RWPE1 (cell line): Measurements from ENCODE around the gene GAS7.

Experiments
- CTCF ChIA-PET: fragments of 350-600 bp; sonication (Branson Sonifier 250); formaldehyde crosslinking; extraction: SDS; loops from one replicate; lab custom pipeline; 2021; lab: Yijun Ruan, JAX
- POLR2A ChIA-PET: fragments of 400-600 bp; formaldehyde crosslinking; extraction: SDS; loops from one replicate; lab custom pipeline; 2020; ENCODE audit warnings: antibody characterized with exemption; ENCODE audit not compliant: low non-redundant PET; lab: Yijun Ruan, JAX
- DNase-seq: peaks from one replicate; pipeline ENCODE4 v3.0.0; 2012; ENCODE audit warnings: low spot score
- H3K27ac ChIP-seq: fragments of 450-650 bp; 2 replicates; pipeline ENCODE4 v1.5.1; 2017
- TF ChIP-seq, protein P1 (sequence below): fragments of 450-650 bp; conservative IDR thresholded peaks from 2 replicates; pipeline ENCODE4 v1.5.1; 2017; ENCODE audit warnings: low read depth, mild to moderate bottlenecking

The GAS7 gene

GRCh38 chr17:10205549-10206185 lies 7.3 kb upstream of the GAS7 start:
- TF ChIP-seq, protein P1, sequence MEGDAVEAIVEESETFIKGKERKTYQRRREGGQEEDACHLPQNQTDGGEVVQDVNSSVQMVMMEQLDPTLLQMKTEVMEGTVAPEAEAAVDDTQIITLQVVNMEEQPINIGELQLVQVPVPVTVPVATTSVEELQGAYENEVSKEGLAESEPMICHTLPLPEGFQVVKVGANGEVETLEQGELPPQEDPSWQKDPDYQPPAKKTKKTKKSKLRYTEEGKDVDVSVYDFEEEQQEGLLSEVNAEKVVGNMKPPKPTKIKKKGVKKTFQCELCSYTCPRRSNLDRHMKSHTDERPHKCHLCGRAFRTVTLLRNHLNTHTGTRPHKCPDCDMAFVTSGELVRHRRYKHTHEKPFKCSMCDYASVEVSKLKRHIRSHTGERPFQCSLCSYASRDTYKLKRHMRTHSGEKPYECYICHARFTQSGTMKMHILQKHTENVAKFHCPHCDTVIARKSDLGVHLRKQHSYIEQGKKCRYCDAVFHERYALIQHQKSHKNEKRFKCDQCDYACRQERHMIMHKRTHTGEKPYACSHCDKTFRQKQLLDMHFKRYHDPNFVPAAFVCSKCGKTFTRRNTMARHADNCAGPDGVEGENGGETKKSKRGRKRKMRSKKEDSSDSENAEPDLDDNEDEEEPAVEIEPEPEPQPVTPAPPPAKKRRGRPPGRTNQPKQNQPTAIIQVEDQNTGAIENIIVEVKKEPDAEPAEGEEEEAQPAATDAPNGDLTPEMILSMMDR, result no peak
- ChIA-PET CTCF (no interaction called here), POLR2A (no interaction called here)
- DNase-seq, result no peak
- H3K27ac ChIP-seq, result no peak overlapping the region

GRCh38 chr17:10201680-10202079 lies 3.3 kb upstream of the GAS7 start:
- ChIA-PET CTCF (no interaction called here), POLR2A (no interaction called here)
- DNase-seq, result no peak
- H3K27ac ChIP-seq, result no peak overlapping the region
- TF ChIP-seq, protein P1, result no peak

DNA sequence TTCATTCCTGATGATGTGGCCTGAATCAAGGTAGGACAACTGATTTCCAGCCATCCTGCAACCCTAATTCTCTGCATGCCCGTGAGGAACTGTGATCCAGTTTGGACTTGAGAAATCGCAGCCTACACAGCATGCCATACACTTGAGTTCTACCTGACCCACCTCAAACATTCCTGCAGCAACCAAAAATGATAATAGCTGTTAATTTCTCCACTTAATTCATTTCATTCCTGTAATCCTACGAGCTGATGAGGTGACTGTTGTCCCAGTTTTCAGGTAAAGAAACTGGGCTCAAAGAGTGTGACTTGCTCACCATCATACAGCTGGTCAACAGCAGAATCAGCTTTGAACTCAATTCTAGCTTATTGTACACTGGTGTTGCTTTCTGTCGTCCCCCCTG lies 2.2 kb upstream of the GAS7 start:
- H3K27ac ChIP-seq, result no peak overlapping the region
- no peak for DNase-seq
- TF ChIP-seq, protein P1, result no peak
- ChIA-PET CTCF (interaction anchor here (0.6 kb wide), 1 partner anchor 417 kb away, joined by 3 read pairs; no protein-coding TSS in a partner anchor), POLR2A (no interaction called here)

DNA sequence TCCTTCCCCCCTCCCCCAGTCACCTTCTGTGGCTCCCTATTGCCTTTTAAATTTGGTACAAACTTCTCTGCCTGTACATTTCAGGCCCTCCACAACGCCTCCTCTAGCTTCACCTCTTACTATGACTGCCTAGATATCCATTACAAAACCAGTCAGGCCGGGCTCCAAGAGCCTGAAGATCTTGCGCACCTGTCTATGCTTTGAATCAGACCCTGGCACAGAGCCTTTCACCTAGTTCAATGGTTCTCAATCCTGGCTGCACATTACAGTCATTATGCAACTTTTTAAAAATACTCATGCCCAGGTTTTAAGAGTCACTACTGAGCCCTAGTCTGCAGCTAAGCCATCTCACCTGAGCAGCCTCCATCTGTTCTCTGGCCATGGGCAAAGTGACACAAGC lies 1.6 kb upstream of the GAS7 start:
- CTCF ChIA-PET, result interaction anchor here (0.6 kb wide), 2 partner anchors 418 to 592 kb away, joined by 3 read pairs; no protein-coding TSS in a partner anchor
- TF ChIP-seq, protein P1, result no peak
- POLR2A ChIA-PET, result no interaction called here
- DNase-seq, result no peak
- no peak overlapping the region for H3K27ac ChIP-seq

DNA sequence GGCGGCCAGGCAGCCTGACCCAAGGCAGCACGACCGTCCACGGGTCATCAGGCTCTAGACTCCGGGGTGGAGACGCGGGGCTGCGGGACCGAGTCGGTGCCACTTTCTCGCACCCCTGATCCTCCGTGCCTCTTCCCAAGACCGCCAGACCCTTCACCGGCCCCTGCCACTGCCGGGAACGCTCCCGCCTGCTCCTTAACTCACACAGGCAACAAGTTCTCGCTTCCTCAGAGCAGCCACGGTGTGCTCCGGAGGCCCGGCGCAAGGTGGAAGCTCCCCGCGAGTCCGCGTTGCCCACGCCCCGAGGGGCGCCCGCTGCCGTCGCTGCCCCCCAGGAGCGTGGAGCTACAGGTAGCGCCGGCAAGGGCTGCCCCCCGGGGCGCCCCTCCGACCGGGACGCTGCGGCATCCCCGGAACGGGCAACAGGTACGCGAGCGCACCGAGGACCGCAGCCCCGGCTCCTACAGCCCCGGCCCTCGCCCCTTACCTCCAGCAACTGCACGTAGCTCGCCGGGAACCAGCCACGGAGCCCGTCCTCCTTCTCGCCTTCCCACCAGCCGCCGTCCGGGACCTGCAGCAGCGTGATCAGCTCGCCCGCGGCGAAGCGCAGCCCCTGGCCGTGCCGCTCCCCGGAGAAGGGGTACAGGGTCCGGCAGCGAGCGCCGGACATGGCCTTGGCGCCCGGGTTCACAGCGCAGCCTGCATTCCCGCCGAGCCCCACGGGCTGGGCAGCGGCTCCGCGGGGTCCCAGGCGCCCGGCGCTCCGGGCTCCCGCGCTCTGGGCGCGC lies 491 bp downstream of the GAS7 start:
- no peak for DNase-seq
- no peak overlapping the region for H3K27ac ChIP-seq
- TF ChIP-seq, protein P1, result no peak
- CTCF ChIA-PET, result interaction anchor here (0.9 kb wide), 1 partner anchor 10 kb away, joined by 3 read pairs; no protein-coding TSS in a partner anchor
- POLR2A ChIA-PET, result no interaction called here

DNA sequence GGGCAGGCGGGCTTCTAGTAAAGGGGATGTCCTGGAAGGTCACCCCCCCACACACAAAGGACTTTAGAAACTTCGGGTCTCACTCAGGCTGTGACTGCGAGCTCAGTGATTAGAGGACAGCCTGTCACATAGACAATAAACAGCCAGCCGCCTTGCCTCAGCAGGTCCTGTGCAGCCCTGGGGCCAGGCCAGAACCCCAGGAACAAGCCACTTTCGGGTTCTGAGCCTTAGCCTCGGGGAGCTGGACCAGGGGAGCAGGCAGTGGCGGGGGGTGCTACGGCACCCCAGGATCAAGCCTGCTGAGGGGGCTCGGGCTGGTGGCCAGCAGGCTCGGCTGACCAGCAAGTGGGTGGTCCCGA lies 1.1 kb downstream of the GAS7 start:
- ChIA-PET POLR2A (no interaction called here), CTCF (interaction anchor here (0.9 kb wide), 1 partner anchor 9 kb away, joined by 3 read pairs; no protein-coding TSS in a partner anchor)
- TF ChIP-seq, protein P1, result no peak
- no peak for DNase-seq
- H3K27ac ChIP-seq, result no peak overlapping the region
